Upper lobe of left lung (tissue), 4 donors: ENCODE data around the gene GNB2.

Experiments used
- CTCF ChIP-seq, 6 experiments: fragments of 450-650 bp in 4 of 6; fragments of 200-600 bp in 2 of 6; sonication (generic) in 2 of 6; IDR thresholded peaks; one replicate each; pipeline ENCODE4 v1.5.1; 2016 to 2019; ENCODE audit warnings: antibody characterized with exemption in 6 of 6
- POLR2A ChIP-seq, 4 donors: fragments of 450-650 bp; IDR thresholded peaks; one replicate each; pipeline ENCODE4 v1.5.1; 2016 to 2017; ENCODE audit warnings: antibody characterized with exemption in 4 of 4, mild to moderate bottlenecking in 2 of 4
- POLR2AphosphoS5 ChIP-seq, 2 donors: sonication (generic); formaldehyde crosslinking; IDR thresholded peaks; one replicate each; pipeline ENCODE4 v1.5.1; 2017; ENCODE audit warnings: antibody characterized with exemption in 2 of 2

GRCh38 chr7:100706672-100707311 is 33.3 kb downstream of the GNB2 start:
- no peak for TF ChIP-seq CTCF (IDR thresholded peaks at IDR 0.05)
- no peak for TF ChIP-seq POLR2A (IDR thresholded peaks at IDR 0.05)
- TF ChIP-seq POLR2AphosphoS5 (IDR thresholded peaks at IDR 0.05), result no peak
